ENCODE results near the gene CELF1. TPM values are rescaled to one million over a fixed set of nuclear protein-coding genes. Genes with fewer than 3 reads are reported as not detected.

The CELF1 gene
- total and polyA plus RNA-seq, 10 of the 15 experiments (the other 5 are each of a cell fraction or from before 2014, with no cell fraction given), result 35.3 to 128 (median 85.7) TPM

GRCh38 chr11:47485107-47485506 lies 67.8 kb downstream of the CELF1 start:
- no peak overlapping the region for H2AFZ ChIP-seq (ENCODE audit: control insufficient read depth, low read depth, low read length)
- H3K4me3 ChIP-seq, result no peak overlapping the region
- no peak overlapping the region for H3K9ac ChIP-seq (ENCODE audit: control insufficient read depth, insufficient read depth, low read length)
- no peak overlapping the region for H3K4me2 ChIP-seq (ENCODE audit: control insufficient read depth, insufficient read depth)
- TF ChIP-seq ESRRA (IDR thresholded peaks at IDR 0.05; ENCODE audit: low read length), result no peak
- no peak for TF ChIP-seq BCL11A (IDR thresholded peaks at IDR 0.05; ENCODE audit: low read depth, low read length)
- TF ChIP-seq SUPT20H (IDR thresholded peaks at IDR 0.05; ENCODE audit: borderline replicate concordance, control insufficient read depth, low read depth, low read length), result no peak
- TF ChIP-seq FOXM1 (IDR thresholded peaks at IDR 0.05; ENCODE audit: low read depth, low read length), result no peak
- TF ChIP-seq KAT2A (conservative IDR thresholded peaks at IDR 0.05; ENCODE audit: control insufficient read depth, low read depth, low read length), result no peak
- TF ChIP-seq MLLT1 (IDR thresholded peaks at IDR 0.05), result no peak
- TF ChIP-seq NR2C1 (IDR thresholded peaks at IDR 0.05), result no peak
- TF ChIP-seq NRF1 (conservative IDR thresholded peaks at IDR 0.05; ENCODE audit: low read depth, low read length), result no peak
- RAD21 ChIA-PET (ENCODE audit: unreplicated experiment), result no interaction called here
- POLR2A ChIA-PET, result no interaction called here
- no peaks in the 10 kb centered on the region for H3K4me1 ChIP-seq (ENCODE audit: control insufficient read depth, insufficient read depth, low read length)
- no peaks in the 10 kb centered on the region for H3K27me3 ChIP-seq (replicated peaks in 1 of 2; ENCODE audit: control insufficient read depth in 2 of 2, insufficient read depth in 2 of 2, low read length in 1 of 2)
- FAIRE-seq (no peak), DNase-seq (ENCODE audit: low read depth, low spot score) (no peak), ATAC-seq (no peak)
- in situ Hi-C loops (cut with MboI) (no loop called here), intact Hi-C loops (cut with micrococcal nuclease; ENCODE audit: unreplicated experiment) (no loop called here)
- peaks cover 13 to 32% of the 10 kb centered on the region in 2 experiments for H3K36me3 ChIP-seq (ENCODE audit: control insufficient read depth in 2 of 2, insufficient read depth in 2 of 2, low read length in 1 of 2)
- H3K79me2 ChIP-seq (ENCODE audit: control insufficient read depth, insufficient read depth, low read length), result peaks cover 2% of the 10 kb centered on the region; the same call in 1 of the 2 replicates
- no peaks in the 10 kb centered on the region for H3K9me3 ChIP-seq (replicated peaks; ENCODE audit: control insufficient read depth, insufficient read depth, low read length)
- over 99% methylated on average over 7 of the region's 7 CpGs for WGBS (ENCODE audit: insufficient coverage, insufficient replicate concordance, low lambda C conversion rate, missing lambda C conversion rate)
- CTCF ChIA-PET, result interaction anchor here (0.6 to 0.8 kb wide), 2 partner anchors 30 to 31 kb away, joined by 3 read pairs; no protein-coding TSS in a partner anchor
- SMC1A ChIA-PET (ENCODE audit: uncharacterized antibody, unreplicated experiment), result no interaction called here
- no peaks in the 10 kb centered on the region for H4K20me1 ChIP-seq (ENCODE audit: control insufficient read depth, insufficient read depth)
- no peak overlapping the region for H3K27ac ChIP-seq (ENCODE audit: control insufficient read depth, insufficient read depth)
- BruUV-seq (replicated peaks), result no TSS peak
